B cell (primary cell): ENCODE data around the gene GZMM.

Source experiments
- CTCF ChIP-seq: fragments of 200-600 bp; IDR thresholded peaks from one replicate; pipeline ENCODE4 v1.8.0; 2022; ENCODE audit warnings: antibody characterized with exemption, mild to moderate bottlenecking
- EZH2 ChIP-seq: IDR thresholded peaks from 2 replicates; pipeline ENCODE4 v1.6.1; 2012; ENCODE audit warnings: borderline replicate concordance, low read depth, mild to moderate bottlenecking, moderate library complexity, low read length; ENCODE audit not compliant: insufficient read depth, poor library complexity, severe bottlenecking

GRCh38 chr19:518598-519231, 25.1 kb upstream of the GZMM start:
- TF ChIP-seq CTCF = no peak
- no peak for TF ChIP-seq EZH2
